Stimulated activated CD8-positive, alpha-beta memory T cell treated with anti-CD3 and anti-CD28 coated beads, Interleukin-2, amount 100 ng/mL, for 1 hour (primary cell): ENCODE results near the gene PCDHGA2.
"Not testable (repeated sequence)": the region's sequence is repeated elsewhere in the genome, so short reads cannot be mapped to it uniquely, and the experiment has no call there.

Source experiments
- DNase-seq, 2 donors: peaks; one replicate each; pipeline ENCODE4 v3.0.0-alpha.2; 2020; ENCODE audit warnings: low read depth in 2 of 2

The PCDHGA2 gene

DNA sequence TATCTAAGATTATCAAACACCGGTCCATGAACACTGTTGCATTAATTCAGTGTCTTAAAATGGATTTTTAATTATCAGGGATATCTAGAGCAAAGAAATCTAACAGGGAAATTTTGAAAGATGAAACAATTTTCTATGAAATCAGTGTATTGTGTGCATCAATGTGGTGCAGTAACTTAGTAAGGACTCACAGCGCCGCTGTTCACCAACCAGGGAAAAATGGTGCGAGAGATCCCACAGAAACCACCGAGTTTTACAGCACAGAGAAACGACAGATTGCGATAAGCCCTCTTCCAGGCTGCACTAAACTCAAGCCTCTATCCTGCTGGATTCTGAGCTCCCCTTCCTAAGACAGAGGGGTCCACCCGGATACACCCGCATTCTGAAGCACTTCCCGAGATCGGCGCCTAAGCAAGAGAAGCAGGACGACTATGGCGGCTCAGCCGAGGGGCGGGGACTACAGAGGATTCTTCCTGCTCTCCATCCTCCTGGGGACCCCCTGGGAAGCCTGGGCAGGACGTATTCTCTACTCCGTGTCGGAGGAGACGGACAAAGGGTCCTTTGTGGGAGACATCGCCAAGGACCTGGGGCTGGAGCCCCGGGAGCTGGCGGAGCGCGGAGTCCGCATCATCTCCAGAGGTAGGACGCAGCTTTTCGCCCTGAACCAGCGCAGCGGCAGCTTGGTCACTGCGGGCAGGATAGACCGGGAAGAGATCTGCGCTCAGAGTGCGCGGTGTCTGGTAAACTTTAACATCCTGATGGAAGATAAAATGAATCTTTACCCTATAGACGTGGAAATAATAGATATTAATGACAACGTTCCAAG, 44.1 kb downstream of the PCDHGA2 start, which contains the start of gene PCDHGA7:
TSS of gene PCDHGA7 (plus strand) at position 274 of the 826 bp plus-strand sequence. CDS start at position 432, 158 bp downstream.
- DNase-seq: no peak

GRCh38 chr5:141383345-141383744, 44.8 kb downstream of the PCDHGA2 start:
- DNase-seq: no peak

DNA sequence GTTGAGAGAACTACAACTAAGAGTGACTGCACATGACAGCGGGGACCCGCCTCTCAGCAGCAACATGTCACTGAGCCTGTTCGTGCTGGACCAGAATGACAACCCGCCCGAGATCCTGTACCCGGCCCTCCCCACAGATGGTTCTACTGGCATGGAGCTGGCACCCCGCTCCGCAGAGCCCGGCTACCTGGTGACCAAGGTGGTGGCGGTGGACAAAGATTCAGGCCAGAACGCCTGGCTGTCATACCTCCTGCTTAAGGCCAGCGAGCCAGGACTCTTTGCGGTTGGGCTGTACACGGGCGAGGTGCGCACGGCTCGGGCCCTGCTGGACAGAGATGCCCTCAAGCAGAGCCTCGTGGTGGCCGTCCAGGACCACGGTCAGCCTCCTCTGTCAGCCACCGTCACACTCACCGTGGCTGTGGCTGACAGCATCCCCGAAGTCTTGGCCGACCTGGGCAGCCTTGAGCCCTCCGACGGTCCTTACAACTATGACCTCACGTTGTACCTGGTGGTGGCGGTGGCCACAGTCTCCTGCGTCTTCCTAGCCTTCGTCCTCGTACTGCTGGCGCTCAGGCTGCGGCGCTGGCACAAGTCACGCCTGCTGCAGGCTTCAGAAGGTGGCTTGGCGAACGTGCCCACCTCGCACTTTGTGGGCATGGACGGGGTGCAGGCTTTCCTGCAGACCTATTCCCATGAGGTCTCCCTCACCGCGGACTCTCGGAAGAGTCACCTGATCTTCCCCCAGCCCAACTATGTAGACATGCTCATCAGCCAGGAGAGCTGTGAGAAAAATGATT, 46.1 kb downstream of the PCDHGA2 start:
- DNase-seq: no peak

DNA sequence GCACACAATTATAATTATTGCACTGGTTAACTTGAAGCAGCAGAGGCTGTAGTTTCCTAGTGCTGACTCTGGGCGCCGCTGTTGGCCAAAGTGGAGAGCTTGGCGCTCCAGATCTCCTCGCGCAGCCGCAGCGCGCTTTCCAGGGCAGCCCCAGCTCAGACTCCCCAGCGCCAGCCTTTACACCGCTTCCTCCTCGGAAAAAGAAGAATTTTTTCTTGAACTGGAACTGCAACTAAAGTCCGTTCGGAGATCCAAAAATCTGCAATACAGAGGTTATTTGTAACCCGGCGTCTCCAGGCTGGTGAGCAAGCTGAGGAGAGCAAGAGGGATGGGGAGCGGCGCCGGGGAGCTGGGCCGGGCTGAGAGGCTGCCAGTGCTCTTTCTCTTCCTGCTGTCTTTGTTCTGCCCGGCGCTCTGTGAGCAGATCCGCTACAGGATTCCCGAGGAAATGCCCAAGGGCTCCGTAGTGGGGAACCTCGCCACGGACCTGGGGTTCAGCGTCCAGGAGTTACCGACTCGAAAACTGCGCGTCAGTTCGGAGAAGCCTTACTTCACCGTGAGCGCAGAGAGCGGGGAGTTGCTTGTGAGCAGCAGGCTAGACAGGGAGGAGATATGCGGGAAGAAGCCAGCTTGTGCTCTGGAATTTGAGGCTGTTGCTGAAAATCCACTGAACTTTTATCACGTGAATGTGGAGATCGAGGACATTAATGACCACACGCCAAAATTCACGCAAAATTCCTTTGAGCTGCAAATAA, 49.2 kb downstream of the PCDHGA2 start, which contains the start of gene PCDHGB4:
TSS of gene PCDHGB4 (plus strand) at position 142 of the 755 bp plus-strand sequence. CDS start at position 329, 187 bp downstream.
- DNase-seq: not testable (repeated sequence)

GRCh38 chr5:141388661-141389060, 50.1 kb downstream of the PCDHGA2 start:
- no peak for DNase-seq

GRCh38 chr5:141389153-141390042, 50.8 kb downstream of the PCDHGA2 start:
- no peak for DNase-seq

DNA sequence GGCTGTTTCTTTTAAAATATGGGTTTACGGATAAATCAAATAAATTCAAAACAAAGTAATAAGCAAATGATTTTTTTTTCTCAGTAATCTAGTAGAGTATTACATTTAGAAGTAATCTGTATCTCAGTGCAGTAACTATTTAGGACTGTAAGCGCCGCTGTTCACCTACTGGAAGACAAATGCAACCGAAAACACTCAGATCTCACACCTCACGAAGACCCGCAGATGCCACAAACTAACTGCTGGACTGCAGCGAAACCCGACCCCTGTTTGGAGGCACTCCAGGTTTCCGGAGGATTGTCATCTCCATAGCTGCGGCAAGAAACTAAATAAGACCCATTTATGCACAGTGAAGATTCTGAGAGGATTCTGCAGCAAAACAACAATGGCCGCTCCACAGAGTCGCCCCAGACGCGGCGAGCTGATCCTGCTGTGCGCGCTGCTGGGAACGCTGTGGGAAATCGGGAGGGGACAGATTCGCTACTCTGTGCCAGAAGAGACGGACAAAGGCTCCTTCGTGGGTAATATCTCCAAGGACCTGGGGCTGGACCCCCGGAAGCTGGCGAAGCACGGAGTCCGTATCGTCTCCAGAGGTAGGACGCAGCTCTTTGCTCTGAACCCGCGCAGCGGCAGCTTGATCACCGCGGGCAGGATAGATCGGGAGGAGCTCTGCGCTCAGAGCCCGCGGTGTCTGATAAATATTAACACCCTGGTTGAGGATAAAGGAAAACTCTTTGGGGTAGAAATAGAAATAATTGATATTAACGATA, 54.1 kb downstream of the PCDHGA2 start, which contains the start of gene PCDHGA8:
TSS of gene PCDHGA8 (plus strand) at position 205 of the 770 bp plus-strand sequence. CDS start at position 386, 181 bp downstream.
- no peak for DNase-seq
